ENCODE data around the gene SLC2A10. TPM values are rescaled to one million over a fixed set of nuclear protein-coding genes. Genes with fewer than 3 reads are reported as not detected.

The SLC2A10 gene
- total RNA-seq, 4 donors from 2014 or later: 20.8 to 31.5 (median 27.3) TPM

DNA sequence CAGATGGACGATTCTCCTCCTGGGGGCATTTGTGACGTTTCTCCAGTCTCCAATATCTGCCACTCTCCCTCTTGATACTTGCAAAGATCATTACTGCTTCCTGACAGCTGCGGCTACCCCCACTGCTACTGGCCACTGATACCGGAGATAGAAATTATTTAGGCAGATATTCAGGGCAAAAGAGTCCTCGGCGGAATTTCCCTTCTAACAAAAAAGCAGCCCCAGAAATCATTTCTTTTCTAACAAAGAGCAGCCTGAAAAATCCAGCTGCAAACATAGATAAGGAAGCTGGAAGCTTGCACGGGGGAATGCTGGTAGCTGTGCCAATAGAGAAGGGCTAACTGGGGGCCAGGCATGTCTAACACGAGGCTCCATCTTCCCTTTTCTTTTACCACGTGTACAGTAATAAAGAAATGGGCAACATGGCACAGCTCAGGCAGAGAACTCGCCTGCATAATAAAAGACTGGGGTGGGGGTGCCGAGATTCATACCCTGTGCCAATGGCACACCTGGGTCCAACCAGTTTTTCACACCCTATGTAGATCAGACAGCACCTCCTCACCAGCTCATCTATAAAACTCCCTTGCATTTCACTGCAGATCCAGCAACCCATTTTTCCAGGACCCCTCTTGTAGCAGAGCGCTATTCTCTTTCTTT is 26.3 kb upstream of the SLC2A10 start:
- peak overlapping the region in 1 of 4 donors; percentile 38 for H3K4me3 ChIP-seq
- DNase-seq (ENCODE audit: low spot score in 2 of 2): no peak
- H3K27me3 ChIP-seq: no peaks in the 10 kb centered on the region
- no peaks in the 10 kb centered on the region for H3K9me3 ChIP-seq
- 35 to 40% methylated on average over 12 of the region's 12 CpGs for WGBS, 2 donors
- H3K36me3 ChIP-seq: peaks cover 0 to 29% (median 0%) of the 10 kb centered on the region in 3 donors
- peaks cover 0 to 55% (median 20%) of the 10 kb centered on the region in 4 donors for H3K4me1 ChIP-seq
- peak overlapping the region in 1 of 4 donors; percentile 70 for H3K27ac ChIP-seq
- no peak for TF ChIP-seq EP300 (IDR thresholded peaks at IDR 0.05)
- TF ChIP-seq POLR2A (IDR thresholded peaks at IDR 0.05): no peak
- TF ChIP-seq, protein P1, sequence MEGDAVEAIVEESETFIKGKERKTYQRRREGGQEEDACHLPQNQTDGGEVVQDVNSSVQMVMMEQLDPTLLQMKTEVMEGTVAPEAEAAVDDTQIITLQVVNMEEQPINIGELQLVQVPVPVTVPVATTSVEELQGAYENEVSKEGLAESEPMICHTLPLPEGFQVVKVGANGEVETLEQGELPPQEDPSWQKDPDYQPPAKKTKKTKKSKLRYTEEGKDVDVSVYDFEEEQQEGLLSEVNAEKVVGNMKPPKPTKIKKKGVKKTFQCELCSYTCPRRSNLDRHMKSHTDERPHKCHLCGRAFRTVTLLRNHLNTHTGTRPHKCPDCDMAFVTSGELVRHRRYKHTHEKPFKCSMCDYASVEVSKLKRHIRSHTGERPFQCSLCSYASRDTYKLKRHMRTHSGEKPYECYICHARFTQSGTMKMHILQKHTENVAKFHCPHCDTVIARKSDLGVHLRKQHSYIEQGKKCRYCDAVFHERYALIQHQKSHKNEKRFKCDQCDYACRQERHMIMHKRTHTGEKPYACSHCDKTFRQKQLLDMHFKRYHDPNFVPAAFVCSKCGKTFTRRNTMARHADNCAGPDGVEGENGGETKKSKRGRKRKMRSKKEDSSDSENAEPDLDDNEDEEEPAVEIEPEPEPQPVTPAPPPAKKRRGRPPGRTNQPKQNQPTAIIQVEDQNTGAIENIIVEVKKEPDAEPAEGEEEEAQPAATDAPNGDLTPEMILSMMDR (IDR thresholded peaks at IDR 0.05): no peak

DNA sequence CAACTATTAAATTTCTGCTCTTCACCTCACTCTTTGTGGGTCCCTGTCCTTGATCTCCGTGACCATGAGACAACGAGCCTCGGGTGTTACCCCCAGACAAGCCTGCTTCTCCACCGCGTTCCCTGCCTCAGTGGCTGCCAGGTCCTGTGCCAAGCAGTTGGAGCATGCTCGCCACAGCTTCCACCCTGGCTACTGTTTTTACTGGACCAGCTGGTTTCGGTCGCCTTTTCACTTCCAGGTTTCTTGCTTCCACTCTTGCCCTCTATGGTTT is 25.8 kb upstream of the SLC2A10 start:
- no peak for DNase-seq (ENCODE audit: low spot score in 2 of 2)
- peaks cover 0 to 59% (median 24%) of the 10 kb centered on the region in 4 donors for H3K4me1 ChIP-seq
- TF ChIP-seq, protein P1 (IDR thresholded peaks at IDR 0.05): no peak
- TF ChIP-seq EP300 (IDR thresholded peaks at IDR 0.05) (no peak), POLR2A (IDR thresholded peaks at IDR 0.05) (no peak)
- H3K4me3 ChIP-seq: peak overlapping the region in 1 of 4 donors; percentile 38
- no peaks in the 10 kb centered on the region for H3K9me3 ChIP-seq
- H3K27ac ChIP-seq: peak overlapping the region in 1 of 4 donors; percentile 70
- H3K27me3 ChIP-seq: no peaks in the 10 kb centered on the region
- 34 to 47% methylated on average over 8 of the region's 8 CpGs for WGBS, 2 donors
- H3K36me3 ChIP-seq: peaks cover 0 to 29% (median 0%) of the 10 kb centered on the region in 3 donors

DNA sequence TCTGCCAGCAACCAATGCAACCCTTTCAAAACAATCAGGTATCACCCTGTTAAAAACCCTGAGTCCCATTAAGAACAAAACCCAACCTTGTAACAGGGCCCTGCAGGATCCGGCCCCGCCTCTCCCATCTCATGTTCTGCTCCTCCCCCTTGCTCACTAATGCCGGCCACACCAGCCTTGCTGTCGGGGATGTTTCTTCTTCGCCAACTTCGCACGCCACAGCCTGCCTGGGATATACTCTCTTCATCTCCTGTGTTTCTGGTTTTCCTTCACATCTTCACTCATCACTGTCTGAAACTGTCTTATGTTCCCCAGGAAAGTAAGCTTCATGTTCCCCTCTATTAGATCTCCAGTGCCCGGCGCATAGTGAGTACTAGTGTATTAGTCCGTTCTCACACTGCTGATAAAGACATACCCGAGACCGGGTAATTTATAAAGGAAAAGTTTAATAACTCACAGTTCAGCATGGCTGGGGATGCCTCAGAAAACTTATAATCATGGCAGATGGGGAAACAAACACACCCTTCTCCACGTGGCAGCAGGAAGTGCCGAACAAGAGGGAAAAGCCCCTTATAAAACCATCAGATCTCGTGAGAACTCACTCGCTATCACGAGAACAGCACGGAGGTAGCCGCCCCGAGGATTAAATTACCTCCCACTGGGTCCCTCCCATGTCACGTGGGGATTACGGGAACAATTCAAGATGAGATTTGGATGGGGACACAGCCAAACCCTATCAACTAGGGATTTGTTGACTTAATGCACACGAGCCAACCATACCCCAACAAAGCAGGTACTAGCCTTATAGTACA is 25.3 kb upstream of the SLC2A10 start:
- DNase-seq (ENCODE audit: low spot score in 2 of 2): peak; percentile 27 to 32
- Histone ChIP-seq H3K36me3 (peaks cover 0 to 29% (median 0%) of the 10 kb centered on the region in 3 donors), H3K4me3 (peak overlapping the region in 2 of 4 donors; percentile 20 to 38), H3K9me3 (no peaks in the 10 kb centered on the region), H3K27ac (peak overlapping the region in 2 of 4 donors; percentile 63 to 70), H3K27me3 (no peaks in the 10 kb centered on the region), H3K4me1 (peaks cover 0 to 60% (median 25%) of the 10 kb centered on the region in 4 donors)
- WGBS, 2 donors: 26 to 29% methylated on average over 23 of the region's 23 CpGs
- TF ChIP-seq EP300 (IDR thresholded peaks at IDR 0.05): no peak

DNA sequence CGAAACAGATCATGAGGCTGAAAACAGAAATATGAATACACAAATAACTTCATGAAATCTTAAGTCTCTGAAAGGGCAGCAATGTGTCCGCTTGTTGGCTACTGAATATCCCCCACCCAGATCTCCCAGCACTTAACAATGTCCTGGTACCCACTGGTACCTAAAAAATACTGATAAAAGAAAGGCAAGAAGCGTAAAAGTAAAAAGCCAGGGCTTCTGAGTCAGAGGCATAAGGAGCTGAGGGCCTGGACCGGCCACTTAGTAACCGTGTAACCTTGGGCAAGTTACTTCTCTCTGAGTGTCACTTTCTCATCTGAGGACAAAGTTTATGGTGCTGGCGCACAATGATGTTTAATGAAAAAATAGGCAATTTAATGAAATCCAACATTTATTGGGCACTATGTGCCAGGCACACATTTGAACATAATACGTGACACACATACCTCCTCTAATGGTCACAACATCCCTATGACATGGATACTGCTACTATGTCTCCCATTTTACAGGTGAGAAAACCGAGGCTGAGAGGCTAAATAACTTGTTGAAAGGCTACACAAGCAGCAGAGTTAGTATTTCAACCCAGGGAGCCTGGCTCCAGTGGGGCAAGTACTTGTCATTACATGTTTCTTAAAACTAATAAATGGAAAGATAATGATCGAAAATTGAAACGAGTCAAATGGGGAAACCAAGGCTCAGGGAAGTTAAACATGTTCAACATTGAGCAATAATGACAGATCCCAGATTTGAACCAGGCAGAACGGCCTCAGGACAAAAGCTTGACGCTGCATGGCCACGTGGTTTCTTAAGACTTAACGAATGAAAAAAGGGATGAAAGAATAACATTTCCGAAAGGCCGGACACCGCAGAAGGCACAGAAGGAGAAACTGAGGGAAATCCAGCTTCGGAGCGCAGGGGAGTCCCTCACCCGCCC is 21.0 kb upstream of the SLC2A10 start:
- Histone ChIP-seq H3K9me3 (no peaks in the 10 kb centered on the region), H3K4me3 (peak overlapping the region; percentile 76 to 89 (median 82)), H3K4me1 (peaks cover 0 to 49% (median 21%) of the 10 kb centered on the region in 4 donors), H3K36me3 (peaks cover 0 to 24% (median 0%) of the 10 kb centered on the region in 3 donors), H3K27me3 (no peaks in the 10 kb centered on the region), H3K27ac (peak overlapping the region; percentile 68 to 95 (median 92))
- DNase-seq (ENCODE audit: low spot score in 2 of 2): peak in 1 of 2 donors; percentile 23
- WGBS, 2 donors: 14 to 15% methylated on average over 20 of the region's 20 CpGs
- TF ChIP-seq EP300 (IDR thresholded peaks at IDR 0.05): no peak
- no peak for TF ChIP-seq POLR2A (IDR thresholded peaks at IDR 0.05)
- TF ChIP-seq, protein P1 (IDR thresholded peaks at IDR 0.05): no peak

DNA sequence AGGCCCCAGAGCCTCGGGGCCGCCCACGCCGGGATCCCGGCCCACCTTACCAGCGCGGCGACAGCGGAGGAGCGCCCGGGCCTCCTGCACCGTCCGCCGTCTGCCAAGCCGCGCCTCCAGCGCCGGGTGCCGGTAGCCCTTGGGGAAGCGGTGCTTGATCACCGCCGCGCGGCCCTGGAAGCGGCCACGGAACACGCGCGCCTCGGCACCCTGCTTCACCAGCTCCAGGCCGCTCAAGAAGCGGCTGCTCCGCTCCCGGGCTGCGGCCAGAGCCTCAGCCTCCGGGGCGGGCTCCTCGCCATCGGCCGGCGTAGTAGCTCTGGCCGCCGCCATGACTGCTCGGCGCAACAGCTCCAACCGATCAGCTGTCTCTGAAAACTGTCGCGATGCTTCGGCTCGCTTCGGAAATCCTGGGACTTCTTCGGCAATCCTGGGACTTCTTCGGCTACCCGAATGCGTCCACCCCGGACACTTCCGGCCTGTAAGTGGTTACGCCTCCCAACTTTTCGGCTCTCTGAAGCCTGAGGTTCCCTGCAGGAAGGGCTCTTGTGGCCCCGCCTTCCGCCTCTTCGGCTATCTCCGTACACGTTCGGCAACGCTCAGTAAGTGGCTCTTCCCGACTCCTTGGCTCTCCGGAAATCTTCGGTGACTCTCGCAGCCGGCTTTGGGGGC is 20.2 kb upstream of the SLC2A10 start, which contains the start of gene TP53RK:
TP53RK (minus strand) TSS at position 363 of the 672 bp plus-strand sequence; CDS start at position 333, 30 bp downstream.
- Histone ChIP-seq H3K9me3 (no peaks in the 10 kb centered on the region), H3K27ac (peak within 1 kb of the TSS; percentile 70 to 95 (median 92)), H3K27me3 (no peaks in the 10 kb centered on the region), H3K4me1 (peaks cover 0 to 42% (median 18%) of the 10 kb centered on the region in 4 donors), H3K4me3 (peak within 1 kb of the TSS; percentile 76 to 89 (median 82)), H3K36me3 (peaks cover 0 to 24% (median 0%) of the 10 kb centered on the region in 3 donors)
- DNase-seq (ENCODE audit: low spot score in 2 of 2): peak; percentile 97 to 99
- WGBS, 2 donors: 1% methylated on average over 37 to 56 of the region's 71 CpGs
- TF ChIP-seq, protein P1 (IDR thresholded peaks at IDR 0.05): peak; percentile 24 to 90 (median 38)
- TF ChIP-seq EP300 (IDR thresholded peaks at IDR 0.05) (peak; percentile 57 to 89), POLR2A (IDR thresholded peaks at IDR 0.05) (peak; percentile 90 to 91)

All from tibial nerve (tissue), 4 donors.